Skeletal muscle cell (primary cell): ENCODE results near the gene HTR1A.

Source experiments
- DNase-seq: peaks from one replicate; pipeline ENCODE4 v3.0.0-alpha.2; 2010; ENCODE audit warnings: low read depth
- H3K4me3 ChIP-seq: 2 replicates; pipeline ENCODE4 v1.5.1; 2011; ENCODE audit warnings: low read depth, mild to moderate bottlenecking, control low read depth, low read length, moderate library complexity

HTR1A gene

GRCh38 chr5:63962279-63962678, at the start of gene HTR1A:
Gene HTR1A (minus strand): TSS chr5:63962445. CDS start chr5:63961719, 726 bp downstream.
- DNase-seq = no peak
- H3K4me3 ChIP-seq = no peak within 1 kb of the TSS

GRCh38 chr5:64003966-64004365, 41.7 kb upstream of the HTR1A start:
- no peak overlapping the region for H3K4me3 ChIP-seq
- DNase-seq = no peak

DNA sequence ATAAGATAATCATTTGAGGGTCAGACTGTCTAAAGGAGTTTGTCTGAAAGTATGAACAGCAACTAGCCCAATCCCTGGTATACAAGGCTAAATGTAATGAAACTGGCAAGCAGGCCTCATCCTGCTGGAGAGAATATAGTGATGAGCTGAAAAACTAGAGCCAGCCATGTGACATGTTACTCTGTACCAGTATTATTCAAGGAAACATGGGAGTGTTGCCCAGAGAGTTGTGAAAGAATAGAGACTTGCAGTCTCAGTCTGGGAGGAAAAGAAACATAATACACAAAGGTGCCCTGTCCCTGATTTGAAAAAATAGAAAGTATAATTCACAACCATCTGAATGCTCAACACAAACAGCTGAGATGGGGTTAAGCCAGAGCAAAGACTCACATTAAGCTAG, 37.9 kb upstream of the HTR1A start:
- H3K4me3 ChIP-seq = no peak overlapping the region
- no peak for DNase-seq

GRCh38 chr5:63987053-63987452, 24.8 kb upstream of the HTR1A start:
- H3K4me3 ChIP-seq = no peak overlapping the region
- DNase-seq = no peak

DNA sequence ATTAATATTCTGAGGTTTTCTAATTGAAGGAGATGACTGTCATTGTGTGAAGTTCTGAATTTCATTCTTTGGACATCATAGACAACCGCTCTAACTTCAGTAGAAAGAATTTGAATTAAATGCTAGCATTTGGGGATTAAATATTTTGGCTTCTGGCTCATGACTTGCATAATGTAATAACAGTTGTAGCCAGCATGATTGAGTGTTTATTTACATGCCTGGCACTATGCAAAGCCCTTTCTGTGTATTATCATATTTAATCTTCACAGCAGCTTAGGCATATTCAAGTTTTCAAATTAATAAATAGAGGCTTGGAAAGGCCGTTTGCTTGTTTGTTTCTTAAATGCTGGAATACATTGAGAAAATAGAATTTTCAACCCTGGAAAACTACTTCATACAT, 19.6 kb upstream of the HTR1A start:
- no peak overlapping the region for H3K4me3 ChIP-seq
- DNase-seq = no peak

DNA sequence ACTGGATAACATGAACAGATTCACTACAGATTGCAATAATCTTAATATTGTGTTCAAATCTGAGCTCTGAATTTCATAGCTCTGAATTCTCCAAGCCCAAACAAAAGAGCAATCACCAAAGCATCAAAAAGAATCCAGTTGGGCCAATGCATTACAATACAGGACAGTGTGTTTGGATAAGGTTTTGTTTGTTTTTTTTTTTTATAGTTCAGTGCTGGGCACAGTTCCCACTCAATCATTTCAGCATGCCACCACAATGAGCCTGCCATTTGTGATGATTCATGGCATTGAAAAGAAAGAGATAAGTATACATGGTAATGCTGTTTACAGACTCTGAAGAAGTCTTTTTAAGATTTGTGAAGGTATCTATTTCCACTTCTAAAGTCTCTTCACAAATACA, 1.7 kb upstream of the HTR1A start:
- DNase-seq = no peak
- H3K4me3 ChIP-seq = no peak overlapping the region

DNA sequence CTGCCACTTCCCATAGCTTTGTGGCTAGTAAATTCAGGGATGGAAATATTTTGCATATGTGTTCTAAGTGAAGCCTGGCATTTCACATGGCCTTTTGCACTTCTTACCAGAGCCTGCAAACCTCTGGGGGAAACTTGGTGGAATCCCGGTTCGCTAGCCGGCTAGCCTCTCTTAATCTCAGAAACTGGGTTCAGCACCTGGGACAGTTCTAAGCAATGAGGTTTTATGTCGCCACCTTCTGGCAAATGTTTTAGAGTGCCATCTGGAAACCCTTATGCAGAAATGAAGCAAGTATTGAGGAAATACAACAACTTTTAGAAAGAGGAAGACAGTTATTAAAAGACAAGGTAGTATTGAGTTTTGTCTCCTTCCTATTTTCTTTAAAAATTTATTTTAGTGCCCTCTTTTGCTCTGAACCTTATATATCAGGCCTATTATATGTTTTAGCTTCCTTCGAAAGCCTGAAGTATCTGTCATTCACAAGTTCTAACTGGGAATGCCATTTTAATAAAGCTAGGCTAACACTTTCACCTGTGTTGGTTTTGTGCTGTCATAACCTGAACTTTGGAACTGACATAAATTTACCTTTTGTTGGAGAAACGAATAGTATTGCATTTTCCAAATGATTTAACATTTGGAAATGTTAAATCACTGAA, 963 bp upstream of the HTR1A start:
- peak; percentile 29 for DNase-seq
- no peak overlapping the region for H3K4me3 ChIP-seq

- no peak for DNase-seq
- no peak overlapping the region for H3K4me3 ChIP-seq
These were observed 565 bp downstream of the HTR1A start for GRCh38 chr5:63961598-63962161.

DNA sequence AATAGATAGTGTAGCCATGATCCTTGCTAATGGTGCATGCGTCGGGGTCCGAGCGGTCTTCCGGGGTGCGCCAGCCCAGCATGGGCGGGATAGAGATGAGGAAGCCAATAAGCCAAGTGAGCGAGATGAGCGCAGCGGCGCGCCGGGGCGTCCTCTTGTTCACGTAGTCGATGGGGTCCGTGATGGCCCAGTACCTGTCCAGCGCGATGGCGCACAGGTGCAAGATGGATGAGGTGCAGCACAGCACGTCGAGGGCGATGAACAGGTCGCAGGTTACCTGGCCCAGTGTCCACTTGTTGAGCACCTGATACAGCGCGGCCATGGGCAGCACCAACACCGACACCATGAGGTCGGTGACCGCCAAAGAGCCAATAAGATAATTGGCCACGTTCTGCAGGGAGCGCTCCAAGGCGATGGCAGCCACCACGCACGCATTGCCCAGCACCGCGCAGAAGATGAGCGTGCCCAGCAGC, 1.1 kb downstream of the HTR1A start:
- no peak overlapping the region for H3K4me3 ChIP-seq
- DNase-seq = no peak

DNA sequence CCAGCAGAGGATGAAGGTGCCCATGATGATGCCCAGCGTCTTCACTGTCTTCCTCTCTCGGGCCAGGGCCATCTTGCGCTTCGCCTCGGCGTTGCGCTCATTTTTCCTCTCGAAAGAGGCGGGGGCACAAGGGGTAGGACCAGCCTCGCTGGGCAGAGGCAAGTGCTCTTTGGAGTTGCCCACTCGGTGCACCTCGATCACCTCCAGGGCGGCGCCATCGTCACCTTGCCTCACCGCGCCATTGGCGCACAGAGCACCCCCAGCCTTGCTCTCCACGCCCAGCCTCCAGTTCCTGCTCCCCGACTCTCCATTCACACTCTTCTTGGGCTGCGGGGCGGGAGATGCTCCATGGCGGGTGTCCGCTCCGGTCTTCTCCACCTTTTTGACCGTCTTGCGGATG, 1.6 kb downstream of the HTR1A start:
- no peak overlapping the region for H3K4me3 ChIP-seq
- DNase-seq = no peak

GRCh38 chr5:63959177-63959982, 2.9 kb downstream of the HTR1A start:
- no peak for DNase-seq

GRCh38 chr5:63958654-63959053, 3.6 kb downstream of the HTR1A start:
- no peak overlapping the region for H3K4me3 ChIP-seq

More at GRCh38 chr5:63959177-63959982, 2.9 kb downstream of the HTR1A start:
- no peak overlapping the region for H3K4me3 ChIP-seq

DNA sequence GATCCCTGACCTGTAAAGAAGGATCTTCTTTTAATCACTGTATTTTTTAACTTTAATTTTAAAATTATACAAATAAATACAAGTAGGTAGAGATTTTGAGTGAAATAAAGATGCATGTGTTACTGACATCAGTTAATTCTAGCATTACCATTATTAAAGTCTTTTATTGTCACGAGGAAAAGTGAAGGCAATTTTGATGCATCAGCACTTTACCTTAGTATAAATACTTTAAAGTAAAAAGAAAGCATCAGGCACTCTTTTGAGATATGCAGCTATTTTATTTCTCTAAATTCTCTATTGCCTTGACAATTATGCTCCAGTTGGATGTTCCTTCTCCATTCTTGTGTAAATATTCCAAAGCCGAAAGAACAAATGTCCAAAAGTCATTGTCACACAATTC, 4.6 kb downstream of the HTR1A start:
- H3K4me3 ChIP-seq = no peak overlapping the region
- no peak for DNase-seq

More at GRCh38 chr5:63958654-63959053, 3.6 kb downstream of the HTR1A start:
- DNase-seq = no peak

GRCh38 chr5:63953217-63953616, 9.0 kb downstream of the HTR1A start:
- no peak for DNase-seq
- no peak overlapping the region for H3K4me3 ChIP-seq

DNA sequence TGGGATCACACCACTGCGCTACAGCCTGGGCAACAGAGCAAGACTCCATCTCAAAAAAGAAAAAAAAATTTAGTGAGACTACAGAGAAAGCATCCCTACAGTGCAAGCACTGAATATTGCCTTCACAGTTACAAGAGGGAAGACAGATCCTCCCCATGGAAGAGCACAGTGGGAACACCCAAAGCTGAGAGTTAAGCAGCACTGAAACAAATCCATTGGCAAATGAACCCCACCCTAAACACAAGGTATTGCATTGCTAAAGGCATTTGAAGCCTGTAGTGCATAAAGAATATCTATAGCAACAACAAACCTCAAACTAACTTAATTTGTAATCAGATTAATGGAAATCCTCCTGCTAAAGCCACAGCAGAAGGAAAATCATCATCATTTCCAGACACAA, 27.1 kb downstream of the HTR1A start:
- no peak overlapping the region for H3K4me3 ChIP-seq
- no peak for DNase-seq

GRCh38 chr5:63931836-63932235, 30.4 kb downstream of the HTR1A start:
- DNase-seq = no peak
- no peak overlapping the region for H3K4me3 ChIP-seq

- H3K4me3 ChIP-seq = no peak overlapping the region
- no peak for DNase-seq
These were observed 33.8 kb downstream of the HTR1A start for GRCh38 chr5:63928451-63928850.

DNA sequence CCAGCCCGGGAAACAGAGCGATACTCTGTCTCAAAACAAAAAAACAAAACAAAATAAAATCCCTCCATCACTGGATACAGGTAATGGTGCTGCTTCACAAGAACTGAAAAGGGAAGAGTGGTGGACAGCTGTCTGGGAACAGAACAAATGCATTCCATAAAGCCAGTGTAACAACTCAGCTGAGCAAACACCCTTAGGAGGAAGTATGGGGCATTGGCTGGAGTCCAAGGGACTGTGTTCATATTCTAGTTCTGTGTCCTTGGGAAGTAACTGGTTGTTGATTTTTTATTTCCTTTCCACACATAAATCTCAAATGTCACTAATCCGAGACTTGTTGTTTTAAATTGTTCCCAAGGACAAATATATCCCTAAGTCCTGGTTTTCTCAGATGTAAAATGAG, 38.3 kb downstream of the HTR1A start:
- H3K4me3 ChIP-seq = no peak overlapping the region
- DNase-seq = no peak

DNA sequence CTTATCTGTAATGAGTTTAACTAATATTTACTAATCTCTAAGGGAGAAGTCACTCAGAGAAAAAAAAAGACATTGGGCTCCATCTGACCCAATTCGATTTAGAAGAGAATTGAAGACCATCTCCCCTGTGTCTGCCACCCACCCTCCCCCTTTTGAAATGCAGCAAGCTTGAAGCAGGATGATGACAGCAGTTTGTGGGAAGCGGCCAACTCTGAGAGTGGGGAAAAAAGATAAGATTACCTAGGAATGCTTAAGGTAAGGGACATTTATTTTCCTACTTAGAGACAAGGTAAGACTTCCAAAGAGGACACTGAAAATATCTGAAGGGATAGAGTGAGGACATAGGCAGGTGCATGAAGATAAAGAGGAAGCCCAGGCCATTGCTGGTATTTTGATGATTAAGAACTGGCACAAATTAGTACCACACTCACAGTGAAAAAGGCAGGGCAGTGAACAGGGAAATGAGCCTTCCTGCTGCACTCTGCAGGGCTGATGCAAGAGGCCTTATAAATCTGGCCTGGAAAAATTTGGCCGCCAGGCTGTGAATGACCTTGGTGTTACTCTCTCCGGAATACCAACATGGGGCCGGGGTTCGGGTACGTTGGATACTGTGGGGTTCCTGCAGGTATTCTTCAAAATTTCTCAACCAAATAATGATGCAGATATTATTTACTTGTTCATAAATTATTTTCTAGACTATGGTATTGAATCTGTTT, 42.3 kb downstream of the HTR1A start:
- no peak overlapping the region for H3K4me3 ChIP-seq
- no peak for DNase-seq

GRCh38 chr5:63916786-63917185, 45.5 kb downstream of the HTR1A start:
- H3K4me3 ChIP-seq = no peak overlapping the region
- DNase-seq = no peak
